Muscle of leg (tissue), 11 donors: ENCODE data around the gene HAT1. TPM values are rescaled to one million over a fixed set of nuclear protein-coding genes. Genes with fewer than 3 reads are reported as not detected.
"Not testable (repeated sequence)": the region's sequence is repeated elsewhere in the genome, so short reads cannot be mapped to it uniquely, and the experiment has no call there.

ENCODE experiments used
- DNase-seq: peaks from one replicate; pipeline ENCODE4 v3.0.0; 2013
- H3K27ac ChIP-seq: one replicate; pipeline ENCODE4 v1.5.1; 2013; ENCODE audit warnings: mild to moderate bottlenecking, low read length, control low read depth
- H3K27me3 ChIP-seq: one replicate; pipeline ENCODE4 v1.6.1; 2013; ENCODE audit warnings: low read length; ENCODE audit not compliant: control insufficient read depth, insufficient read depth
- H3K36me3 ChIP-seq: one replicate; pipeline ENCODE4 v1.6.1; 2013; ENCODE audit warnings: low read length; ENCODE audit not compliant: control insufficient read depth, insufficient read depth
- H3K4me1 ChIP-seq: one replicate; pipeline ENCODE4 v1.6.1; 2013; ENCODE audit warnings: low read length; ENCODE audit not compliant: control insufficient read depth, insufficient read depth
- H3K4me3 ChIP-seq: one replicate; pipeline ENCODE4 v1.5.1; 2013; ENCODE audit warnings: low read length, control low read depth
- H3K9me3 ChIP-seq: replicated peaks from 2 replicates; pipeline ENCODE4 v1.6.1; 2013; ENCODE audit warnings: low read depth, low read length; ENCODE audit not compliant: control insufficient read depth
- WGBS: methylation state at CpG from one replicate; pipeline ENCODE4 v1.1.5; 2013; ENCODE audit warnings: missing lambda C conversion rate; ENCODE audit not compliant: insufficient coverage; 5-methylcytosine and 5-hydroxymethylcytosine counted together
- polyA plus RNA-seq, 8 donors: library from polyadenylated mRNA; unstranded; fragments of 120-200 nt; gene quantifications; one replicate each; pipeline versions ENCODE4 v1.2.1 to v1.2.3, GENCODE V29; 2013; ENCODE audit warnings: inconsistent platforms in 1 of 8, low replicate concordance in 1 of 8; ENCODE audit not compliant: insufficient read length in 8 of 8, insufficient read depth in 1 of 8
- total RNA-seq: library from RNA; stranded (reverse); fragments of 120-200 nt; gene quantifications from one replicate; pipeline ENCODE4 v1.2.4, GENCODE V29; 2013

Gene HAT1
- total and polyA plus RNA-seq, 9 donors: 28.3 to 45.1 (median 39.1) TPM

DNA sequence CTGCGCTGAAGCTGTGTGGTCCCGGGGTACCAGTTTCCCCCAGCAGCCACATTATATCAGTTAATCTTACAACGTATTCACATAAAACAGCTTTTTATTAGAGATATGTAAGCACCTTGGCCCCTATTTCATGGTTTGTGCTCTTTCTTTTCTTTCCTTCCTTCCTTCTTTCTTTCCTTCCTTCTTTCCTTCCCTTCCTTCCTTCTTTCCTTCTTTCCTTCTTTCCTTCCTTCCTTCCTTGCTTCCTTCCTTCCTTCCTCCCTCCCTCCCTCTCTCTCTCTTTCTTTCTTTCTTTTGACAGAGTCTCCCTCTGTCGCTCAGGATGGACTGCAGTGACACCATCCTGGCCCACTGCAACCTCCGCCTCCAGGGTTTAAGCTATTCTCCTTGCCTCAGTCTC, 73.8 kb downstream of the HAT1 start:
- WGBS: 94% methylated on average over 3 of the region's 5 CpGs
- no peak overlapping the region for H3K4me3 ChIP-seq
- no peaks in the 10 kb centered on the region for H3K36me3 ChIP-seq
- no peaks in the 10 kb centered on the region for H3K9me3 ChIP-seq
- DNase-seq: no peak
- H3K27me3 ChIP-seq: peaks cover 14% of the 10 kb centered on the region
- H3K4me1 ChIP-seq: peaks cover 8% of the 10 kb centered on the region
- no peak overlapping the region for H3K27ac ChIP-seq

DNA sequence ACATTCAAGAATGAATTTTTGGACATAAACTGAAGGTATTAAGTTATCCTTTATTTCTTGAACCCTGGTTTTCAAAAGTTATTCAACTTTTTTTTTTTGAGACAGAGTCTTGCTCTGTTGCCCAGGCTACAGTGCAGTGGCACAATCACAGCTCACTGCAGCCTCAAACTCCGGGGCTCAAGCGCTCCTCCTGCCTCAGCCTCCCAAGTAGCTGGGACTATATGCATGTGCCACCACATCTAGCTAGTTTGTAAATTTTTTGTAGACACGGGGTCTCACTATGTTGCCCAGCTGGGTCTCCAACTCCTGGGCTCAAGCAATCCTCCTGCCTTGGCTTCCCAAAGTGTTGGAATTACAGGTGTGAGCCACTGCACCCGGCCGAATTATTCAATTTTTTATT, 74.8 kb downstream of the HAT1 start:
- not testable (repeated sequence) for H3K27ac ChIP-seq, H3K4me3 ChIP-seq, H3K9me3 ChIP-seq, DNase-seq, H3K36me3 ChIP-seq, H3K4me1 ChIP-seq
- WGBS: 93% methylated on average over 3 of the region's 5 CpGs
- peaks cover 14% of the 10 kb centered on the region for H3K27me3 ChIP-seq

DNA sequence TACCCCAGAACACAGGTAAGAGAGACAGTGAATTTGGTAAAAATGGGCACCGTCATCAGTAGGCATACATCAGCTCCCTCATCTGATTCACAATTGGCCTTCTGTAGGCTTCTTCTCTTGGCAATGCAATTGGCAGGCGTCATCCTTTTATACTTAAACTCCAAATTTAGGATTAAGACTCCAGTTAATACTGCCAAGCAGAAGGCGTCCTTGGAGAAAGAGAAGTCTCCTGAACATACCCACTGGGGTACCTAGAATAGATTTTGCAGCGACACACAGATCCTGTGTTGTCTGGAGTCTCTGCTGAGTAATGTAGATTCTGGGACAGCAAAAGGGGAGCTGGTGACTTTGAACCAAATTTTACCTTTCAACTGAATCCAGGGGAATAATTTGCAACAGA, 76.9 kb downstream of the HAT1 start:
- H3K4me3 ChIP-seq: peak overlapping the region; percentile 94
- no peak overlapping the region for H3K27ac ChIP-seq
- 63% methylated on average over 1 of the region's 4 CpGs for WGBS

DNA sequence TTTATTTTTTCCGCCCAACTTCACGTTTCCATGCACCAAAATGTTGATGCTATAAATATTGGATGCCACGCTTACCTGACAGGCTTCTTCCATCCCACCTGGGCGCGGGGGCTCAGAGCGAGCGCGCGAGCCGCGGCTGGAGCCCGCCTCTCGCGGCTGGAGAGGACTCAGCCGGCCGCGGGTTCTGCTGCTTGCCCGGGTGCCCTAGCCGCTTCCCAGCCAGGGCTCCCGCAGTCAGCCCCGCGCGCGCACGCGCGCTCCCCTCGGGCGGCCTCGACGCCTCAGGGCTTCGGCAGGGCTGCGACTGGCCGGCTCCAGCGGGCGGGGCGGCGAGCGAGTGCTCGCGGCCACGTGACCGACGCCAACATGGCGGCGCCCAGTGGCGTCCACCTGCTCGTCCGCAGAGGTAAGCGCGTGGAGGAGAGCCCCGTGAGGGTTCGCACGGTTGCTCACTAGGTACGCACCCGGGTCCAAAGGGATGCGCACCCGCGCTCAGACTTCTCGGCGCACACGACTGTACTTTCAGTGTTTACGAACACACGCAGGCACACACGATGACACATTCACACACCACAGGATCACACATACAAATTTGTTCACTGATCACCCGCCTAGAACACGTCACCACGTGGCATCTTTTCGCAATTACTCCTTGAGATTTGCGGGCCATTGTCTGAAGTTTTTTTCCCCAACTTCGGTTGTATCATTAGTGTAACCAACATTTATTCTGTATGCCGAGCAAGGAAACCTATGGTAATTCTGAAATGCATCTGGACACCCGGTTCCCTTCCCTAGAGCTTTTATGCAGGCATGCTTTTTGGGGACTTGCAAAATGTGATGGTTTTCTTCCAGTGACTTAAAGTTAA, 77.6 kb downstream of the HAT1 start, which contains the start of gene METAP1D:
TSS of gene METAP1D (plus strand) at position 350 of the 866 bp plus-strand sequence. CDS start at position 367, 17 bp downstream.
- H3K4me1 ChIP-seq: peaks cover 8% of the 10 kb centered on the region
- peak within 1 kb of the TSS; percentile 94 for H3K4me3 ChIP-seq
- DNase-seq: peak; percentile 94
- H3K27me3 ChIP-seq: peaks cover 14% of the 10 kb centered on the region
- under 1% methylated on average over 70 of the region's 73 CpGs for WGBS
- H3K9me3 ChIP-seq: no peaks in the 10 kb centered on the region
- H3K27ac ChIP-seq: peak within 1 kb of the TSS; percentile 35
- no peaks in the 10 kb centered on the region for H3K36me3 ChIP-seq

More for the DNA sequence above, 76.9 kb downstream of the HAT1 start:
- Histone ChIP-seq H3K36me3 (no peaks in the 10 kb centered on the region), H3K27me3 (peaks cover 14% of the 10 kb centered on the region), H3K9me3 (no peaks in the 10 kb centered on the region), H3K4me1 (peaks cover 8% of the 10 kb centered on the region)
- peak; percentile 7 for DNase-seq

DNA sequence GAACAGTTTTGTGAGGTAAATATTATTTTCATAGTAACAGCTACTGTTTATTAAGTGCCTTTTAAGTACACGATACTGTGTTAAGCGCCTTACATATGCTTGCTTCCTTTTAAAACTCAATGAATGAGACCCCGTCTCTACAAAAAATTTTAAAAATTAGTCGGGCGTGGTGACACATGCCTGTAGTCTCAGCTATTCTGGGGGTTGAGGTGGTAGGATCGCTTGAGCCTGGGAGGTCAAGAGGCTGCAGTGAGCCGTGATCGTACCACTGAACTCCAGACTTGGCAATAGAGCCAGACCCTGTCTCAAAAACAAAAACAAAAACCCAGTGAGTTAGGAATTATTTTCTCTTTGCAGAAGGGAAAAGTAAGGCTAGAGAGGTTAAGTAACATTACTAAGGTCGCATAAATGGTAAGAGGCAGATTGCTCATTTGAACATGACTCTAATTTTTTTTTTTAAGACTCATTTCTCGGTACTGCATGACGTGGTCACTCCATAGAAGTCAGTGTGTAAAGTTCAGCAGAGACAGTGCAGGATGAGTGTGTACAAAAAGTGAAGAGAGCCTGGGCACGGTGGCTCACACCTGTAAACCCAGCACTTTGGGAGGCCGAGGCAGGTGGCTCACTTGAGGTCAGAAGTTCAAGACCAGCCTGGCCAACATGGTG, 78.6 kb downstream of the HAT1 start:
- no peaks in the 10 kb centered on the region for H3K36me3 ChIP-seq
- WGBS: 92% methylated on average over 2 of the region's 13 CpGs
- H3K9me3 ChIP-seq: no peaks in the 10 kb centered on the region
- H3K27me3 ChIP-seq: peaks cover 14% of the 10 kb centered on the region
- peaks cover 8% of the 10 kb centered on the region for H3K4me1 ChIP-seq
- peak overlapping the region; percentile 94 for H3K4me3 ChIP-seq
- no peak overlapping the region for H3K27ac ChIP-seq
- no peak for DNase-seq

DNA sequence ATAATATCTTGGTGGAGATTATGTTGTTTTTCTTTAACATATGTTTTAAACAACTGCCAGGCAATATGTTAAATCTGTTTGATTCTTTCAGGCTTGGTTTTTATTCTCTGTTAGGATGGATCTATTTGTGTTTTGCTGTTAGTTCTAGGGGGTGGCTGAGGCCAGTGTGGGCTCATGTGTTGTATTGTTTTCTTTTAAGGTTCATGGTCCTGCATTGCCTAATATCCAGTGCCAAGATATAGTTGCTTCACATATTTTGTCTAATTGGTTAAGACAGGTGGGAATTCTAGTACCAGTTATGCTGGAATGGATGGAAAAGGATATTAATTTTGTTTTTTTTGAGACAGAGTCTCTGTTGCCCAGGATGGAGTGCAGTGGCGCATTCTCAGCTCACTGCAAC, 85.1 kb downstream of the HAT1 start:
- H3K36me3 ChIP-seq: no peaks in the 10 kb centered on the region

DNA sequence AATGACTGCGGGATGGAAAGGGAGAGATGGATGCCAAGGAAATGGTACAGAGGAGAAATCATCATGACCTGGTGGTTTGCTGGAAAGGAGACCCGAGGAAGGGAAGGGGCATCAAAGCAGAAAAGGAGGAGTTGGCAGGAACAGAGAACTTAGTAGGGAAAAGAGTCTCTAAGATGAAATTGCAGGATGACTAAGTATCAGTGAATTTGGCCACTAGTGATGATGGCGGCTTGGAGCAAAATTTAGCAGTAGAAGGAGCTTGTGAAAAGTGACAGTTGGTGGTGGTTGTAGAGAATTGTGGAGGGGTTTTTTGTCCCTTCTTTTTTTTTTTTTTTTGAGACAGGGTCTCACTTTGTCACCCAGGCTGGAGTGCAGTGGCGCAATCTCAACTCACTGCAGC, 87.6 kb downstream of the HAT1 start:
- H3K27ac ChIP-seq: no peak overlapping the region
- DNase-seq: peak; percentile 14
- no peaks in the 10 kb centered on the region for H3K36me3 ChIP-seq
- 60% methylated on average over 3 of the region's 4 CpGs for WGBS
- H3K27me3 ChIP-seq: no peaks in the 10 kb centered on the region
- H3K4me1 ChIP-seq: peaks cover 5% of the 10 kb centered on the region
- no peak overlapping the region for H3K4me3 ChIP-seq
- H3K9me3 ChIP-seq: no peaks in the 10 kb centered on the region

More for the DNA sequence above, 85.1 kb downstream of the HAT1 start:
- Histone ChIP-seq H3K9me3 (no peaks in the 10 kb centered on the region), H3K4me1 (peaks cover 3% of the 10 kb centered on the region), H3K4me3 (no peak overlapping the region), H3K27me3 (no peaks in the 10 kb centered on the region), H3K27ac (no peak overlapping the region)
- DNase-seq: no peak
- WGBS: 80% methylated on average over 1 of the region's 1 CpG

DNA sequence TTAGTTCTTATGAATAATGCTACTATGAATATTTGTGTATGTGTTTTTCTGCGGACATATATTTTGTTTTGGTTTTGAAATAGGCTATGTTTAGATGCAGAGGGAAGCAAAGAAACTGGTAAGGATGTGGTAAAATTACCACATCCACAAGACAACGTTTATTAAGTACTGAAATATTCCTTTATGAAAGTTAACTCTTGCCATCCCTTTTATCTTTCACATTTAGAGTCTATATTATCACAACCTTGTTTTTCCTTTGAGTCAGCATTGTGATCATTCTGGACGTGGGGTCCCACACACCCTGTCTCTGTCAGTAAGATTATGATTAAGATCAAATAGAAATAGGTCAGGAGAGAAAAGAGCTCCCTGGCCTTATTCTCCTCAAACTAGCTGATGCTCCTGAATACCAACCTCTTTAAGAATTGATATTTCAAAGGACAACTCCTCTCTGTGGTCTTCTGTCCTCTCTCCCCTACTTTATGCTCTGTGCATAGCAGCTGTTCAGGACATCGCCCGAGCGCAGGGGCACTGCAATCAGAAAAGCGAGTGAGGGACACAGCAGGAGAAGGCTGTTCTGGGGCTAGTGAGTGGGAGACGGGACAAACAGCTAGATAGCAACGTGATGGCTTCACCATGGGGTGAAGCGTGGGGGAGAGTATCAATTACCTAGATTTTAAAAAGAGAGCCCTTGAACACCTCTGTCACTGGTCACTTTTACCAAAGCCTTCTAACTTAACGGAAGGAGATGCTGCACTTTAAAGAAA, 89.7 kb downstream of the HAT1 start:
- WGBS: 75% methylated on average over 3 of the region's 11 CpGs
- Histone ChIP-seq H3K4me3 (no peak overlapping the region), H3K27me3 (no peaks in the 10 kb centered on the region), H3K4me1 (peaks cover 5% of the 10 kb centered on the region), H3K9me3 (no peaks in the 10 kb centered on the region), H3K27ac (no peak overlapping the region), H3K36me3 (no peaks in the 10 kb centered on the region)
- no peak for DNase-seq

DNA sequence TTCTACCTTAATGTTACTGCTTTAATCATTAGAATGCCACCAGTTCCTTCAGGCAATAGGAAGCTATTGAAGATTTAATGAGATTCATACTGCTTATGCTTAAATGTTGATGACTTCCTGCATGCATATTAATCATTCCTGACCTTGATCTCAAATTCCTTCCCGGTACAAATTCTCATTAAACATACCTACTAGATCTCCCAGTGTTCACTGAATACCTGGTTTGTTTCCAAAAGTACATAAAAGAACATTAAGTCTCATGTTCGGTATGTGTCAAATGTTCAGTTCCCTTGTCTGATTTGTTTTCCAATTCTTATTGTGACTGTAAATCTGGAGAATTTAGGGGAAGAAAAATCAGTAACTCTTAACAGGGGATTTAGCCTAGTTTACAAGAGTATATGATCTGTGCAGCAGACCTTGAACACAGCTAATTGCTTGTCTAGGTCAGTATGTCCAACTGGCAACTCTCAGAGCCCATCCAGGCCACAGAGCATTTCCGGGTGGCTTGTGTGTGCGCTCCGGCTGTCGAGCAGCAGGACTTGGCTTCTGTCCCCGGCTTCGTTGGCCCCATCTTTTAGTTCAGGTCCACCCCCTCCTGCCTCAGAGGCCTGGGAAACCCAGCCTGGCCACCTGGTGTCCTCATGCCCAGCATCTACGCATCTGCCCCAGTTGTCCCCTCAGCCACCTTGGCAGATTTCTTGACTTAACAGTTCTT, 90.6 kb downstream of the HAT1 start:
- no peaks in the 10 kb centered on the region for H3K36me3 ChIP-seq
- WGBS: 39% methylated on average over 6 of the region's 9 CpGs
- no peak overlapping the region for H3K4me3 ChIP-seq
- peaks cover 5% of the 10 kb centered on the region for H3K4me1 ChIP-seq
- H3K9me3 ChIP-seq: no peaks in the 10 kb centered on the region
- H3K27me3 ChIP-seq: no peaks in the 10 kb centered on the region
- H3K27ac ChIP-seq: no peak overlapping the region
- DNase-seq: peak; percentile 27
